HL-60 (cell line): ENCODE data around the gene TMEM100.

Source experiments
- DNase-seq, 2 experiments: peaks; one replicate each; pipeline ENCODE4 v3.0.0-alpha.2; 2010 to 2020; ENCODE audit warnings: low read depth in 1 of 2, low spot score in 1 of 2
- H3K27ac ChIP-seq: fragments of 250-450 bp; sonication (Bioruptor Pico); replicated peaks from 2 replicates; pipeline ENCODE4 v1.5.1; 2020; ENCODE audit warnings: mild to moderate bottlenecking, moderate library complexity
- H3K27me3 ChIP-seq: fragments of 250-450 bp; sonication (Bioruptor Pico); 2 replicates; pipeline ENCODE4 v1.5.1; 2021; ENCODE audit warnings: mild to moderate bottlenecking, moderate library complexity; ENCODE audit not compliant: insufficient read depth, poor library complexity, severe bottlenecking
- H3K4me3 ChIP-seq: replicated peaks from 2 replicates; pipeline ENCODE4 v1.5.1; 2011; ENCODE audit warnings: mild to moderate bottlenecking, control low read depth, low read length; ENCODE audit not compliant: insufficient read depth
- CTCF ChIP-seq: IDR thresholded peaks from one replicate; pipeline ENCODE4 v1.5.1; 2011; ENCODE audit warnings: low read length, control low read depth, inconsistent platforms; ENCODE audit not compliant: insufficient read depth
- GABPA ChIP-seq: IDR thresholded peaks from 2 replicates; pipeline ENCODE4 v1.6.1; 2012; ENCODE audit warnings: low read depth
- POLR2AphosphoS5 ChIP-seq: IDR thresholded peaks from 2 replicates; pipeline ENCODE4 v1.6.1; 2012; ENCODE audit warnings: low read depth
- REST ChIP-seq: IDR thresholded peaks from 2 replicates; pipeline ENCODE4 v1.6.1; 2012; ENCODE audit warnings: low read depth; ENCODE audit not compliant: insufficient replicate concordance
- SPI1 ChIP-seq: IDR thresholded peaks from 2 replicates; pipeline ENCODE4 v1.6.1; 2012; ENCODE audit warnings: low read depth, mild to moderate bottlenecking, borderline replicate concordance

TMEM100 gene

DNA sequence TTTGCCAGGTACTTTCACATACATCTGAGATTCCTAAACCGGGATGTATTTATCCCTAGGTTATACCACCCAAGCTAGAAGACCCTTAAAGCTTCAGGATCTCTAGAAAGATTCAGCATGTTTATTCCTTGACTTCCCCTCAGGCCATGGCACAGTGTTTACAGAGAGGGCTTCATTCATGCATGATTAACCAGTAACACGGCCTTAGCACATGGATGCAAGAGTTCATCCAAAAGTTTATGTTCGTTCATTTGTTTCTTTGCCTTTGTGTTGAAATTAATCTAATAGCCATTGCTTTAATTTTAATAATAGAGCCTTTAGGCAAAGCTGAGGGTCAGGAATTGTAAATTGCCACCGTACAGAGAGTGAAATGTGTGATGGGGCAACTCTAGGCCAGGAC is 41.9 kb upstream of the TMEM100 start:
- no peak for TF ChIP-seq CTCF
- Histone ChIP-seq H3K4me3 (no peak overlapping the region), H3K27ac (peak overlapping the region; percentile 41; the same call in 1 of the 2 replicates), H3K27me3 (no peaks in the 10 kb centered on the region)
- DNase-seq: no peak

GRCh38 chr17:55763856-55764255 is 41.2 kb upstream of the TMEM100 start:
- no peaks in the 10 kb centered on the region for H3K27me3 ChIP-seq
- no peak overlapping the region for H3K4me3 ChIP-seq
- peak; percentile 45 to 67 for DNase-seq
- no peak for TF ChIP-seq POLR2AphosphoS5
- TF ChIP-seq REST: no peak
- TF ChIP-seq SPI1: no peak
- TF ChIP-seq GABPA: no peak
- no peak for TF ChIP-seq CTCF
- H3K27ac ChIP-seq: peak overlapping the region; percentile 41

GRCh38 chr17:55762086-55762858 is 39.6 kb upstream of the TMEM100 start:
- no peak for DNase-seq
- TF ChIP-seq GABPA (no peak), REST (no peak), SPI1 (no peak), POLR2AphosphoS5 (no peak), CTCF (no peak)
- no peaks in the 10 kb centered on the region for H3K27me3 ChIP-seq
- H3K4me3 ChIP-seq: no peak overlapping the region
- H3K27ac ChIP-seq: no peak overlapping the region
